ENCODE measurements around the gene TXNL4A.

TXNL4A gene

DNA sequence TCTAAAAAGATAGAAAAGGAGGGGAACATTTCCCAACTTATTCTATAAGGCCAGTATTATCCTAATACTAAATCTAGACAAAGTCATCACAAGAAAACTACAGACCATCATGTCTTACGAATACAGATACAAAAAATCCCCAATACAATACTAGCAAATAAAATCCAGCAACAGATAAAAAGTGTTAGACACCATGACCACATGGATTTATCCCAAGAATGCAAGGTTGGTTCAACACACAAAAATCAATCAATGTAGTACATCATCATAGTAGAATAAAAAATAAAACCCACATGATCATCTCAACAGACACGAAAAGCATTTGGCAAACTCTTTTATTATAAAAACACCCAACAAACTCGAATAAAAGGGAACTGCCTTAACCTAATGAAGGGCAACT is 55.5 kb downstream of the TXNL4A start:
- no peak overlapping the region for H3K27ac ChIP-seq
- DNase-seq (ENCODE audit: low spot score) = no peak
- CTCF ChIA-PET = no interaction called here
- no peak for TF ChIP-seq CTCF (conservative IDR thresholded peaks at IDR 0.05; ENCODE audit: low read depth)
- POLR2A ChIA-PET (ENCODE audit: low non-redundant PET) = no interaction called here

DNA sequence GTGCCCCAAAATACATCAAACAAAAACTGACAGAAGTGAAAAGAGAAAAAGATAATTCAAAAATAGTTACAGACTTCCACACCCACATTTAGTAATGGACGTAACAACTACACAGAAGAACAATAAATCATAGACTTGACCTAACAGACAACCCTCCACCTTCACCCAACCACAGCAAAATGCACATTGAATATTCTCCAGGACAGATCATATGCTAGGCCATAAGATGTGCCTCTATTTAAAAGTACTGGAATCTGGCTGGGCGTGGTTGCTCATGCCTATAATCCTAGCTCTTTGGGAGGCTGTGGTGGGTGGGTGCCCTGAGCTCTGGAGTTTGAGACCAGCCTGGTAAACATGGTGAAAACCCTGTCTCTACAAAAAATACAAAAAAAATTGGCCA is 56.9 kb downstream of the TXNL4A start:
- no peak for TF ChIP-seq CTCF (conservative IDR thresholded peaks at IDR 0.05; ENCODE audit: low read depth)
- H3K27ac ChIP-seq = no peak overlapping the region
- no peak for DNase-seq (ENCODE audit: low spot score)
- POLR2A ChIA-PET (ENCODE audit: low non-redundant PET) = no interaction called here
- CTCF ChIA-PET = no interaction called here

DNA sequence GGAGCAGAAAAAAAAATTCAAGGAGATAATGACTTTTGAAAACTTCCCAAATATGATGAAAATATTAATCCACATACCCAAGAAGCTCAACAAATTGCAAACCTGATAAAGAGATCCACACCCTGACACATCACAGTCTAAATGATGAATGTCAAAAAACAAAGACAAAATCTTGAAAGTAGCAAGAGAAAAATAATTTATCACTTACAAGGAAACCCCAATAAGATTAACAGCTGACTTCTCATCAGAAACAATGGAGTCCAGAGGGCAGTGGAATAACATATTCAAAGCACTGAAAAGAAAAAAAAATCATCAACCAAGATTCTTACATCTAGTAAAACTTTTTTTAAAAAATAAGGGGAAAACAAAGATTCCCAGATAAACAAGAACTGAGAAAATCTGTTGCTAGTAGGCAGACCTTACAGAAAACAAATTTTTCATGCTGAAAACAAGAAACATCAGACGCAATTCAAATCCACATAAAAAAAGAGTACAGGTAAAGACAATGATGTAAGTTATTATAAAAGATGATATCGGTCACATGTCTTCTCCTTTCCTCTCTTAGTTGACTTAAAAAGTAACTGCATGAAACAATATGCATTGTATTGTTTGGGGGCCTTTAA is 58.2 kb downstream of the TXNL4A start:
- CTCF ChIA-PET = no interaction called here
- no peak for TF ChIP-seq CTCF (conservative IDR thresholded peaks at IDR 0.05; ENCODE audit: low read depth)
- H3K27ac ChIP-seq = no peak overlapping the region
- DNase-seq (ENCODE audit: low spot score) = no peak
- POLR2A ChIA-PET (ENCODE audit: low non-redundant PET) = no interaction called here

- H3K27ac ChIP-seq = no peak overlapping the region
- DNase-seq (ENCODE audit: low spot score) = no peak
- no peak for TF ChIP-seq CTCF (conservative IDR thresholded peaks at IDR 0.05; ENCODE audit: low read depth)
- CTCF ChIA-PET = no interaction called here
- POLR2A ChIA-PET (ENCODE audit: low non-redundant PET) = interaction anchor here (0.7 kb wide), 1 partner anchor 22 kb away, joined by 3 read pairs; no protein-coding TSS in a partner anchor
Measured at GRCh38 chr18:79928563-79928960, 59.8 kb downstream of the TXNL4A start.

GRCh38 chr18:79927607-79928562 is 60.5 kb downstream of the TXNL4A start:
- ChIA-PET POLR2A (ENCODE audit: low non-redundant PET) (interaction anchor here (0.7 kb wide), 1 partner anchor 23 kb away, joined by 3 read pairs; no protein-coding TSS in a partner anchor), CTCF (interaction anchor here (0.6 kb wide), 1 partner anchor 59 kb away, joined by 3 read pairs; no protein-coding TSS in a partner anchor)
- H3K27ac ChIP-seq = no peak overlapping the region
- no peak for TF ChIP-seq CTCF (conservative IDR thresholded peaks at IDR 0.05; ENCODE audit: low read depth)
- no peak for DNase-seq (ENCODE audit: low spot score)

DNA sequence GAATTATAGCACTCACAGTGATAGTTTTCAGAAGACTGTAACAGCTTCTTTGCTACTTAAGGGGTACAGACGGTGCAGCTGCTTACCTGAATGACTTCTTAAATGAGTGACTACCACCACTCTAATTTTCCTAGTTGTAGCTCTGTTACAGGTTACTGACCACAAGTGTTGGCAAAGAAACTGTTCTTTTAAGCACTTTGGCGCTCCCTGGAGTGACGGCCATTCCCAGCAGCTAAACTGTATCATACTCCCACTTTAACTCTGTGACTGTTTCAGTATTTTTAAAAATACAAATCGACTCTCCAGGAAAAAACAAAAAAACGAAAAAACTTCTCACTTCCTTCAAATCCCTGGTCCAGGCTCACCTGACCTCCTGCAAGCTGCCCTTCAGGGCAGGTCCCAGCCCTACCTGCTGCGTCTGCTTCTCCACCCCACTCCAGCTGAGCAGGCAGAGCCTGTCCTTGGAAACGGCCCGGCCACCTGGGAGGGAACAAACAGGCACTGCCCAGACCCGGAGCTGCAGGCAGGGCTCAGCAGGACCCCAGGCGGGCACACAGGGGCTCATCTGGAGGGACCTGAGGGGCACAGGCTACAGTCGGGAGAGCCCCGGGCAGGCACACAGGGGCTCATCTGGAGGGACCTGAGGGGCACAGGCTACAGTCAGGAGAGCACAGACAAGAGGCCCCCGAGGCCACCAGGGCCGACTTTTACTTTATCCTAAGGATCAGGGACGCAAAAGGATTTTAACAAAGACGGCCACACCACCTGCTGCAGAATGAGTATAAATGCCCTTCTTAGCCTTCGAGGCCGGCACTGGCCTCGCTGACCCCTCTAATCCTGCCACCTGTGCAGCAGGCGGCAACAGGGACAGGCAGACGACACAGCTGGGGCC is 61.4 kb downstream of the TXNL4A start:
- DNase-seq (ENCODE audit: low spot score) = no peak
- H3K27ac ChIP-seq = no peak overlapping the region
- ChIA-PET POLR2A (ENCODE audit: low non-redundant PET) (no interaction called here), CTCF (interaction anchor here (0.6 kb wide), 1 partner anchor 60 kb away, joined by 3 read pairs; no protein-coding TSS in a partner anchor)
- no peak for TF ChIP-seq CTCF (conservative IDR thresholded peaks at IDR 0.05; ENCODE audit: low read depth)

Data from RWPE1 (cell line).